AG04449 (cell line): ENCODE measurements around the gene PEX7.

Source experiments
- CTCF ChIA-PET: fragments of 350-600 bp; formaldehyde crosslinking; extraction: SDS; loops from one replicate; lab custom pipeline; 2021; ENCODE audit warnings: antibody characterized with exemption; lab: Yijun Ruan, JAX
- POLR2A ChIA-PET: fragments of 400-600, 350-600 bp; formaldehyde crosslinking; extraction: SDS; loops from one replicate; lab custom pipeline; 2020; ENCODE audit warnings: antibody characterized with exemption, inconsistent platforms; lab: Yijun Ruan, JAX
- DNase-seq: peaks from one replicate; pipeline ENCODE4 v3.0.0-alpha.2; 2010; ENCODE audit warnings: low read depth, low spot score
- H3K4me3 ChIP-seq: 2 replicates; pipeline ENCODE4 v1.5.1; 2011; ENCODE audit warnings: low read depth, mild to moderate bottlenecking, control low read depth, low read length
- TF ChIP-seq, protein P1 (sequence below): IDR thresholded peaks from one replicate; pipeline ENCODE4 v1.5.1; 2011; ENCODE audit warnings: mild to moderate bottlenecking, moderate library complexity, low read length, control low read depth, inconsistent platforms; ENCODE audit not compliant: insufficient read depth; ENCODE audit errors: missing control alignments

PEX7 gene

GRCh38 chr6:136880748-136881460 lies 58.5 kb downstream of the PEX7 start:
- TF ChIP-seq, protein P1, sequence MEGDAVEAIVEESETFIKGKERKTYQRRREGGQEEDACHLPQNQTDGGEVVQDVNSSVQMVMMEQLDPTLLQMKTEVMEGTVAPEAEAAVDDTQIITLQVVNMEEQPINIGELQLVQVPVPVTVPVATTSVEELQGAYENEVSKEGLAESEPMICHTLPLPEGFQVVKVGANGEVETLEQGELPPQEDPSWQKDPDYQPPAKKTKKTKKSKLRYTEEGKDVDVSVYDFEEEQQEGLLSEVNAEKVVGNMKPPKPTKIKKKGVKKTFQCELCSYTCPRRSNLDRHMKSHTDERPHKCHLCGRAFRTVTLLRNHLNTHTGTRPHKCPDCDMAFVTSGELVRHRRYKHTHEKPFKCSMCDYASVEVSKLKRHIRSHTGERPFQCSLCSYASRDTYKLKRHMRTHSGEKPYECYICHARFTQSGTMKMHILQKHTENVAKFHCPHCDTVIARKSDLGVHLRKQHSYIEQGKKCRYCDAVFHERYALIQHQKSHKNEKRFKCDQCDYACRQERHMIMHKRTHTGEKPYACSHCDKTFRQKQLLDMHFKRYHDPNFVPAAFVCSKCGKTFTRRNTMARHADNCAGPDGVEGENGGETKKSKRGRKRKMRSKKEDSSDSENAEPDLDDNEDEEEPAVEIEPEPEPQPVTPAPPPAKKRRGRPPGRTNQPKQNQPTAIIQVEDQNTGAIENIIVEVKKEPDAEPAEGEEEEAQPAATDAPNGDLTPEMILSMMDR = no peak
- CTCF ChIA-PET = interaction anchor here (1.3 kb wide), 1 partner anchor 35 kb away, joined by 3 read pairs; no protein-coding TSS in a partner anchor
- no peak overlapping the region for H3K4me3 ChIP-seq
- POLR2A ChIA-PET = no interaction called here
- no peak for DNase-seq

GRCh38 chr6:136886091-136886490 lies 63.7 kb downstream of the PEX7 start:
- ChIA-PET POLR2A (no interaction called here), CTCF (interaction anchor here (1.4 kb wide), 1 partner anchor 19 kb away, joined by 3 read pairs; no protein-coding TSS in a partner anchor)
- DNase-seq = no peak
- H3K4me3 ChIP-seq = no peak overlapping the region
- TF ChIP-seq, protein P1 = no peak

DNA sequence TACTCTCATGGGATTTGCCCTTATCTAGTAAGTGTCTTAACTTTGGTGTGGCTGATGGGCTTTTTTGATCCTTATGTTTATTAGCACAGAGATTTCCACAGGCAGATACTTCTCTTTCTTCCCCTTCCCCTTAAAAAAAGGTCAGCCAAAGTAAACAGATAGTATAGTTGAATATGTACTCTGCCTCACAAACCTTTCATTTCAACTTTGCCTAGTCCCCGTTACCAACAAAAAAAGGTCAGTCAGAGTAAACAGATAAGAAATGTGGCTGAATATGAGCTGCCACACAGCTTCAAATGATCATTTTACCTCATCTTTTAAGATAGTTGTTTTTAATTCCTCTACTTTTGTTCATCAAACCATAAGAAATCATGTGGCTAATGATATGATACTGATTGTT lies 65.6 kb downstream of the PEX7 start:
- DNase-seq = no peak
- H3K4me3 ChIP-seq = no peak overlapping the region
- TF ChIP-seq, protein P1 = no peak
- CTCF ChIA-PET = no interaction called here
- POLR2A ChIA-PET = no interaction called here

- ChIA-PET CTCF (no interaction called here), POLR2A (no interaction called here)
- H3K4me3 ChIP-seq = no peak overlapping the region
- no peak for DNase-seq
- TF ChIP-seq, protein P1 = no peak
Observed at GRCh38 chr6:136889271-136890193, 67.1 kb downstream of the PEX7 start.

DNA sequence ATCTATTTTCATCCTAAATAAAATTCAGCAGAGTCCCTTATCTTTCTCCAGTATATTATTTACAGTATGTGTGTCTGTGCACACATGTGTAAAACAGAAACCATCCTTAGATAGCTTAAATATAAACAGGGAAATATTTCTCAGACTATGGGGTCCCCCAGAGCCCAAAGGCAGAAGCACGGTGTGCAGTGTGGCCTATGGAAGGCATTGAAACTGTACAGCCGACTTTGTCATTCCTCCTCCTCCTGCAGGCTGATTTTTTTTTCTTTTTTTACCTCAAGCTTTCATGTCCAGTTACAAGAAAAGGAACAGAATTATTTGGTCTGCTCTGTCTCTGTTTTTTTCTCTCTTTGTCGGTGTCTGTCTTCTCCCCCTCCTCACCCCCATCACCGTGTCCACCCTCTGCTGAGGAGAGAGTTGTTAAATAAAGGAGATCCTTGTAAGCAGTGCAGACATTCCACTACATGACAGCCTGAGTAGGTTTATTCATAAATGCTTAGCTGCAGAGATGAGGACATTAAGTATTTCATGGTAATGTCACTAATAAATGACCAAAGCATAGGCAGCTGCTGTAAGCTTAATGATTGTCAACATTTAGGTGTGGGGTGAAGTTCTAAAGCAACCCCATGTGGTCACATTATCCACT lies 67.9 kb downstream of the PEX7 start:
- DNase-seq = no peak
- TF ChIP-seq, protein P1 = no peak
- no peak overlapping the region for H3K4me3 ChIP-seq
- ChIA-PET CTCF (no interaction called here), POLR2A (no interaction called here)
